Hepatocyte (in vitro differentiated cells): ENCODE results near the gene PAMR1. TPM values are rescaled to one million over a fixed set of nuclear protein-coding genes. Genes with fewer than 3 reads are reported as not detected.

Experiments used
- DNase-seq: peaks from one replicate; pipeline ENCODE4 v3.0.0-alpha.2; 2016; ENCODE audit warnings: low spot score
- H2AFZ ChIP-seq: fragments of 200-600 bp; sonication (generic); 2 replicates; pipeline ENCODE4 v1.6.0; 2016; ENCODE audit warnings: antibody characterized with exemption, mild to moderate bottlenecking
- H3K27ac ChIP-seq: fragments of 200-600 bp; sonication (generic); 2 replicates; pipeline ENCODE4 v1.5.1; 2016; ENCODE audit warnings: mild to moderate bottlenecking
- H3K27me3 ChIP-seq: fragments of 200-600 bp; sonication (generic); 2 replicates; pipeline ENCODE4 v1.6.1; 2016
- H3K36me3 ChIP-seq: fragments of 200-600 bp; sonication (generic); replicated peaks from 2 replicates; pipeline ENCODE4 v1.5.1; 2016; ENCODE audit warnings: low read depth; ENCODE audit not compliant: insufficient read depth
- H3K4me1 ChIP-seq: fragments of 200-600 bp; sonication (generic); 2 replicates; pipeline ENCODE4 v1.5.1; 2016; ENCODE audit warnings: mild to moderate bottlenecking, moderate library complexity; ENCODE audit not compliant: insufficient read depth
- H3K4me2 ChIP-seq: fragments of 200-600 bp; sonication (generic); 2 replicates; pipeline ENCODE4 v1.6.0; 2016
- H3K4me3 ChIP-seq: fragments of 200-600 bp; sonication (generic); 2 replicates; pipeline ENCODE4 v1.5.1; 2016; ENCODE audit warnings: mild to moderate bottlenecking
- H3K79me2 ChIP-seq: fragments of 200-600 bp; sonication (generic); 2 replicates; pipeline ENCODE4 v1.6.0; 2017; ENCODE audit warnings: mild to moderate bottlenecking
- H3K9me2 ChIP-seq: fragments of 200-600 bp; sonication (generic); replicated peaks from 2 replicates; pipeline ENCODE4 v1.6.0; 2017; ENCODE audit warnings: mild to moderate bottlenecking; ENCODE audit not compliant: insufficient read depth
- H3K9me3 ChIP-seq: fragments of 200-600 bp; sonication (generic); 2 replicates; pipeline ENCODE4 v1.5.1; 2016; ENCODE audit warnings: low read depth, mild to moderate bottlenecking
- H4K20me1 ChIP-seq: fragments of 200-600 bp; sonication (generic); 2 replicates; pipeline ENCODE4 v1.6.0; 2016; ENCODE audit warnings: mild to moderate bottlenecking; ENCODE audit not compliant: insufficient read depth, poor library complexity, severe bottlenecking
- EZH2 ChIP-seq: fragments of 200-600 bp; sonication (generic); IDR thresholded peaks from 2 replicates; pipeline ENCODE4 v1.6.1; 2016; ENCODE audit warnings: antibody characterized with exemption, mild to moderate bottlenecking, borderline replicate concordance
- EZH2phosphoT487 ChIP-seq: fragments of 200-600 bp; sonication (generic); IDR thresholded peaks from one replicate; pipeline ENCODE4 v1.6.1; 2018; ENCODE audit warnings: antibody characterized with exemption, mild to moderate bottlenecking, low read depth, moderate library complexity; ENCODE audit not compliant: unreplicated experiment, severe bottlenecking
- WGBS: methylation state at CpG from one replicate; pipeline ENCODE4 v1.1.6; 2016; ENCODE audit warnings: low lambda C conversion rate; ENCODE audit errors: missing lambda C conversion rate; 5-methylcytosine and 5-hydroxymethylcytosine counted together
- polyA plus RNA-seq: library from polyadenylated mRNA; unstranded; fragments of >200 nt; fragmentation: Nextera tagmentation; extraction: Ambion mirVana; gene quantifications from 2 replicates; pipeline ENCODE4 v1.2.1, GENCODE V29; 2016
- total RNA-seq: library from RNA; depleted of rRNA; stranded (reverse); fragments of >200 nt; gene quantifications from 2 replicates; pipeline ENCODE4 v1.2.3, GENCODE V29; 2014
- TF ChIP-seq, protein P1 (sequence below): fragments of 200-600 bp; sonication (generic); IDR thresholded peaks from 2 replicates; pipeline ENCODE4 v1.5.1; 2016; ENCODE audit warnings: antibody characterized with exemption, mild to moderate bottlenecking; ENCODE audit not compliant: poor library complexity

Gene PAMR1
- total and polyA plus RNA-seq, 2 experiments from 2014 or later = 26.3 to 31.1 TPM

DNA sequence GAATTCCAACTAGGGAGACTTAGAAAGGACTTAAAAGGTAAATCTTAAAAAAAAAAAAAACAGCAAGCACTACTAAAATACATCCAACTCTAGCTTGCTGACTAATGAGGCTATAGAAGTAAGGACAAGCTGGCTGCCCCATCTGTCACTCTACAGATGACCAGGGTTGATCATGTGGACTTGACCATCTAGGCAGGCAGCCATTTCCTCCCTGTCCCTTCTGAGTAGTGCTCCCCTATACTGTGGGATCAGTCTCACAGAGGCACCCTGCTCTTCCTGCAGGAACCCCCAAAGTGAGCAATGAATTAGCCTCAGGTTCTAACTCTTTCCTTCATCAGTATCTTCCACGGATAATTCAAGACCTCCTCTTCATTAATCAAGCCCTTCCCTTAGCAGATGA, 118.4 kb downstream of the PAMR1 start:
- H3K36me3 ChIP-seq = no peaks in the 10 kb centered on the region
- no peak overlapping the region for H2AFZ ChIP-seq
- WGBS = 94% methylated on average over 1 of the region's 1 CpG
- no peaks in the 10 kb centered on the region for H4K20me1 ChIP-seq
- H3K79me2 ChIP-seq = no peaks in the 10 kb centered on the region
- H3K9me3 ChIP-seq = no peaks in the 10 kb centered on the region
- H3K4me3 ChIP-seq = no peak overlapping the region
- no peak overlapping the region for H3K4me2 ChIP-seq
- TF ChIP-seq EZH2phosphoT487 = no peak
- no peak for TF ChIP-seq EZH2
- TF ChIP-seq, protein P1, sequence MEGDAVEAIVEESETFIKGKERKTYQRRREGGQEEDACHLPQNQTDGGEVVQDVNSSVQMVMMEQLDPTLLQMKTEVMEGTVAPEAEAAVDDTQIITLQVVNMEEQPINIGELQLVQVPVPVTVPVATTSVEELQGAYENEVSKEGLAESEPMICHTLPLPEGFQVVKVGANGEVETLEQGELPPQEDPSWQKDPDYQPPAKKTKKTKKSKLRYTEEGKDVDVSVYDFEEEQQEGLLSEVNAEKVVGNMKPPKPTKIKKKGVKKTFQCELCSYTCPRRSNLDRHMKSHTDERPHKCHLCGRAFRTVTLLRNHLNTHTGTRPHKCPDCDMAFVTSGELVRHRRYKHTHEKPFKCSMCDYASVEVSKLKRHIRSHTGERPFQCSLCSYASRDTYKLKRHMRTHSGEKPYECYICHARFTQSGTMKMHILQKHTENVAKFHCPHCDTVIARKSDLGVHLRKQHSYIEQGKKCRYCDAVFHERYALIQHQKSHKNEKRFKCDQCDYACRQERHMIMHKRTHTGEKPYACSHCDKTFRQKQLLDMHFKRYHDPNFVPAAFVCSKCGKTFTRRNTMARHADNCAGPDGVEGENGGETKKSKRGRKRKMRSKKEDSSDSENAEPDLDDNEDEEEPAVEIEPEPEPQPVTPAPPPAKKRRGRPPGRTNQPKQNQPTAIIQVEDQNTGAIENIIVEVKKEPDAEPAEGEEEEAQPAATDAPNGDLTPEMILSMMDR = no peak
- no peak for DNase-seq
- H3K4me1 ChIP-seq = peaks cover 10% of the 10 kb centered on the region
- H3K27ac ChIP-seq = no peak overlapping the region
- H3K9me2 ChIP-seq = no peaks in the 10 kb centered on the region
- no peaks in the 10 kb centered on the region for H3K27me3 ChIP-seq

DNA sequence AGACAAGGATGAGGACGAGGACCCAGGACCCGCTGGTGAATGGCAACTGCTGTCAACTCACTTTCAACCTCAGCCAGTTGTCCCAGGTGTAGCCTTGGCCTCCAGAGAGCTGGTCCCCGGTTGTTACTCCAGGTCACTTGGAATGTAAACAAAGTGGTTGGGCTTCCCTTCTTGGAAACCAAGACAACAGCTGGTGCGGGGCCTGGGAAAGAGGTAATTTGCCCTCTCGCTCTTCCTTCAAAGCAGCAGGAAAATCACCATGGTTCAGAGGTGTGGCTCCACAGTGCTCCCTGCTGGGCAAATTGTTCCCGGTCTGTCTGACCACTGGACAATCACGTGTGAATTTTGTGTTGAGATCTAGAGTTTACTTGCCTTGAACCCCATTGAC, 121.0 kb downstream of the PAMR1 start:
- TF ChIP-seq, protein P1 = peak; percentile 48
- no peak for TF ChIP-seq EZH2
- TF ChIP-seq EZH2phosphoT487 = no peak
- Histone ChIP-seq H4K20me1 (no peaks in the 10 kb centered on the region), H3K9me2 (no peaks in the 10 kb centered on the region), H3K4me3 (no peak overlapping the region), H3K27me3 (no peaks in the 10 kb centered on the region), H2AFZ (no peak overlapping the region), H3K79me2 (no peaks in the 10 kb centered on the region), H3K4me1 (peaks cover 10% of the 10 kb centered on the region), H3K9me3 (no peaks in the 10 kb centered on the region), H3K36me3 (no peaks in the 10 kb centered on the region), H3K4me2 (no peak overlapping the region), H3K27ac (no peak overlapping the region)
- DNase-seq = peak; percentile 46
- 49% methylated on average over 7 of the region's 7 CpGs for WGBS

DNA sequence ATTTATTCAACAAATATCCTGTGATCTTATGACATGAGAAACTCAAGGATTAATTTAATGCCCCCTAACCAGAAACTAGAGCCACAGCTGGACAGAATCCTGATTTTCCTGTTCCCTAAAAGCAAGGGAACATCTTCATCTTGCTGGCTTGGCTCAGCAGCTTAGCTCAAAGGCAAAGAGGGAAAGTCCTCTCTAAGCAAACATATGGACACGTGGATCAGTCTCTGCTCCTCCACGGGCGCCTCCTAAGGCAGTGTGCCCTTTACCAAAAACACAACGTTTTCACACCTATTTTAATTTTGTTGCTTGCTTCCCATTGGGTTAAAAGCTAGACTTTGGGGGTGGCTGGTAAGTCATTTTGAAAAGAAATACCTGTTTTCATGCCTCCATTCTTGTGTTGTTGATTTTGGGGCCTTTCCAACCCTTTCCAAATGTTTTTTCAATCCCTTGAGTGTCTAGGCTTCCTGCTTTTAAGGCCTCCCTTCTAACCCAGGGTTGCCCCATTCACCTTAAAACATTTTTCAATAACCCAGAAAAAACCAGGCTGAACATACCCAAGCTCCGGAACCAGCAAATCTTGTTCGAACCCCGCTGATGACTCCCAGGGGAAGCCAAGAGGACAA, 121.5 kb downstream of the PAMR1 start:
- H3K27me3 ChIP-seq = no peaks in the 10 kb centered on the region
- H3K27ac ChIP-seq = no peak overlapping the region
- no peaks in the 10 kb centered on the region for H3K9me3 ChIP-seq
- no peak for DNase-seq
- no peak overlapping the region for H3K4me2 ChIP-seq
- H3K79me2 ChIP-seq = no peaks in the 10 kb centered on the region
- WGBS = 73% methylated on average over 7 of the region's 7 CpGs
- no peak overlapping the region for H3K4me3 ChIP-seq
- H3K36me3 ChIP-seq = no peaks in the 10 kb centered on the region
- H4K20me1 ChIP-seq = no peaks in the 10 kb centered on the region
- H2AFZ ChIP-seq = no peak overlapping the region
- peaks cover 10% of the 10 kb centered on the region for H3K4me1 ChIP-seq
- H3K9me2 ChIP-seq = no peaks in the 10 kb centered on the region
- TF ChIP-seq EZH2phosphoT487 (no peak), EZH2 (no peak)
- TF ChIP-seq, protein P1 = no peak
